Nephron progenitor cell (in vitro differentiated cells): Measurements from ENCODE around the gene KCNJ1.

Experiments
- DNase-seq: peaks from one replicate; pipeline ENCODE4 v3.0.0; 2021
- H3K27ac Mint-ChIP-seq: 2 replicates; pipeline ENCODE4 v1.8.0; 2021; ENCODE audit warnings: mild to moderate bottlenecking, moderate library complexity, mixed read lengths
- H3K27me3 Mint-ChIP-seq: 2 replicates; pipeline ENCODE4 v1.8.0; 2021; ENCODE audit warnings: mild to moderate bottlenecking, low read depth, mixed read lengths; ENCODE audit not compliant: poor library complexity
- H3K36me3 Mint-ChIP-seq: 2 replicates; pipeline ENCODE4 v1.8.0; 2021; ENCODE audit warnings: low read depth, mixed read lengths
- H3K4me1 Mint-ChIP-seq: 2 replicates; pipeline ENCODE4 v1.8.0; 2021; ENCODE audit warnings: mixed read lengths
- H3K4me3 Mint-ChIP-seq: 2 replicates; pipeline ENCODE4 v1.8.0; 2021; ENCODE audit warnings: mild to moderate bottlenecking, moderate library complexity, mixed read lengths
- H3K9me3 Mint-ChIP-seq: 2 replicates; pipeline ENCODE4 v1.8.0; 2021; ENCODE audit warnings: mild to moderate bottlenecking, moderate library complexity, mixed read lengths
- CTCF ChIP-seq: fragments of 200-600 bp; sonication (generic); IDR thresholded peaks from 2 replicates; pipeline ENCODE4 v1.5.0; 2021; ENCODE audit warnings: antibody characterized with exemption

The KCNJ1 gene

GRCh38 chr11:128900468-128900867, 33.4 kb upstream of the KCNJ1 start:
- Mint-ChIP-seq H3K27ac (no peak overlapping the region), H3K4me3 (no peak overlapping the region), H3K4me1 (peaks cover 37% of the 10 kb centered on the region), H3K9me3 (no peaks in the 10 kb centered on the region), H3K36me3 (no peaks in the 10 kb centered on the region), H3K27me3 (peaks cover 76% of the 10 kb centered on the region)
- no peak for TF ChIP-seq CTCF
- DNase-seq: no peak

GRCh38 chr11:128898580-128899344, 31.7 kb upstream of the KCNJ1 start:
- H3K4me3 Mint-ChIP-seq: no peak overlapping the region
- H3K27ac Mint-ChIP-seq: no peak overlapping the region
- no peaks in the 10 kb centered on the region for H3K36me3 Mint-ChIP-seq
- H3K27me3 Mint-ChIP-seq: peaks cover 62% of the 10 kb centered on the region
- no peaks in the 10 kb centered on the region for H3K9me3 Mint-ChIP-seq
- no peak for TF ChIP-seq CTCF
- H3K4me1 Mint-ChIP-seq: peaks cover 38% of the 10 kb centered on the region
- no peak for DNase-seq

- Mint-ChIP-seq H3K27me3 (peaks cover 56% of the 10 kb centered on the region), H3K9me3 (no peaks in the 10 kb centered on the region), H3K4me3 (no peak overlapping the region), H3K36me3 (no peaks in the 10 kb centered on the region), H3K27ac (no peak overlapping the region), H3K4me1 (peaks cover 34% of the 10 kb centered on the region)
- no peak for DNase-seq
- no peak for TF ChIP-seq CTCF
These were observed 30.7 kb upstream of the KCNJ1 start for GRCh38 chr11:128897826-128898225.

- Mint-ChIP-seq H3K9me3 (no peaks in the 10 kb centered on the region), H3K27ac (no peak overlapping the region), H3K27me3 (peaks cover 51% of the 10 kb centered on the region), H3K4me3 (no peak overlapping the region), H3K36me3 (no peaks in the 10 kb centered on the region), H3K4me1 (peaks cover 34% of the 10 kb centered on the region)
- TF ChIP-seq CTCF: no peak
- no peak for DNase-seq
These were observed 29.3 kb upstream of the KCNJ1 start for GRCh38 chr11:128896356-128896755.

- Mint-ChIP-seq H3K9me3 (no peaks in the 10 kb centered on the region), H3K36me3 (no peaks in the 10 kb centered on the region), H3K4me1 (peaks cover 38% of the 10 kb centered on the region), H3K27me3 (peaks cover 49% of the 10 kb centered on the region), H3K4me3 (no peak overlapping the region), H3K27ac (peak overlapping the region; percentile 38)
- DNase-seq: no peak
- no peak for TF ChIP-seq CTCF
These were observed 28.4 kb upstream of the KCNJ1 start for GRCh38 chr11:128895526-128895925.

GRCh38 chr11:128894685-128895084, 27.6 kb upstream of the KCNJ1 start:
- no peak overlapping the region for H3K4me3 Mint-ChIP-seq
- H3K27me3 Mint-ChIP-seq: peaks cover 48% of the 10 kb centered on the region
- no peaks in the 10 kb centered on the region for H3K36me3 Mint-ChIP-seq
- no peak for DNase-seq
- peaks cover 42% of the 10 kb centered on the region for H3K4me1 Mint-ChIP-seq
- H3K9me3 Mint-ChIP-seq: no peaks in the 10 kb centered on the region
- no peak overlapping the region for H3K27ac Mint-ChIP-seq
- TF ChIP-seq CTCF: no peak
